Stimulated activated CD8-positive, alpha-beta memory T cell treated with anti-CD3 and anti-CD28 coated beads, Interleukin-7, amount 100 ng/mL, for 4 hours (primary cell): ENCODE measurements around the gene GJD4.

ENCODE experiments used
- DNase-seq, 2 donors: peaks; one replicate each; pipeline ENCODE4 v3.0.0-alpha.2; 2020; ENCODE audit warnings: low read depth in 2 of 2

The GJD4 gene

GRCh38 chr10:35657621-35658020, 52.5 kb downstream of the GJD4 start:
- no peak for DNase-seq
